Stomach (tissue), 9 donors: ENCODE results near the gene PKIG. TPM values are rescaled to one million over a fixed set of nuclear protein-coding genes. Genes with fewer than 3 reads are reported as not detected.

Experiments used
- DNase-seq, 2 donors: peaks; one replicate each; pipeline versions ENCODE4 v3.0.0 to v3.0.0-alpha.2; 2013 to 2019
- H3K27ac ChIP-seq, 5 donors: fragments of 200-600 bp in 4 of 5; sonication (generic) in 4 of 5; one replicate each; pipeline ENCODE4 v1.5.1; 2013 to 2019; ENCODE audit warnings: mild to moderate bottlenecking in 1 of 5, moderate library complexity in 1 of 5
- H3K27me3 ChIP-seq, 3 donors: fragments of 200-600 bp; sonication (generic); one replicate each; pipeline ENCODE4 v1.5.1; 2017 to 2019; ENCODE audit warnings: mixed run types in 1 of 3
- H3K36me3 ChIP-seq, 4 donors: fragments of 200-600 bp; sonication (generic); 1 replicate in 3 of 4; 2 replicates in 1 of 4; pipeline ENCODE4 v1.5.1; 2016 to 2019
- H3K4me1 ChIP-seq, 4 donors: fragments of 200-600 bp; sonication (generic); one replicate each; pipeline ENCODE4 v1.5.1; 2016 to 2019
- H3K4me3 ChIP-seq, 4 donors: fragments of 200-600 bp; sonication (generic) in 3 of 4; one replicate each; pipeline ENCODE4 v1.5.1; 2016 to 2019; ENCODE audit warnings: mild to moderate bottlenecking in 1 of 4
- H3K9me3 ChIP-seq, 4 donors: fragments of 200-600 bp; sonication (generic); one replicate each; pipeline ENCODE4 v1.5.1; 2016 to 2019
- EP300 ChIP-seq: sonication (generic); formaldehyde crosslinking; IDR thresholded peaks from one replicate; pipeline ENCODE4 v1.6.1; 2017; ENCODE audit warnings: antibody characterized with exemption
- POLR2A ChIP-seq, 4 donors: fragments of 450-650 bp; IDR thresholded peaks; one replicate each; pipeline ENCODE4 v1.6.1; 2016; ENCODE audit warnings: antibody characterized with exemption in 4 of 4, control low read depth in 2 of 4, mild to moderate bottlenecking in 1 of 4, moderate library complexity in 1 of 4
- POLR2AphosphoS5 ChIP-seq, 3 donors: sonication (generic); formaldehyde crosslinking; IDR thresholded peaks; one replicate each; pipeline ENCODE4 v1.6.1; 2016; ENCODE audit warnings: antibody characterized with exemption in 3 of 3
- WGBS, 5 donors: extraction: QIAGEN DNeasy Blood & Tissue Kit in 3 of 5; methylation state at CpG; one replicate each; pipeline versions ENCODE4 v1.1.5 to v1.1.7; 2013 to 2018; 5-methylcytosine and 5-hydroxymethylcytosine counted together
- intact Hi-C: fragments of 100-400 bp; cut with DNase I; formaldehyde crosslinking; loops from one replicate; pipeline ENCODE4 v1.15.1; 2023; ENCODE audit warnings: low total_unique reads
- polyA plus RNA-seq, 3 donors: library from polyadenylated mRNA; stranded (reverse); fragments of 200-250 nt; gene quantifications; one replicate each; pipeline ENCODE4 v1.2.3, GENCODE V29; 2013
- total RNA-seq, 5 donors: library from RNA; depleted of rRNA; stranded (reverse); fragments of >200 nt; gene quantifications; one replicate each; pipeline versions ENCODE4 v1.1.0 to v1.2.3, GENCODE V29; 2014 to 2016
- TF ChIP-seq, protein P1 (sequence below), 7 experiments: fragments of 450-650 bp in 4 of 7; fragments of 200-600 bp in 3 of 7; sonication (generic) in 3 of 7; IDR thresholded peaks; one replicate each; pipeline ENCODE4 v1.5.1; 2016 to 2019; ENCODE audit warnings: antibody characterized with exemption in 7 of 7, control low read depth in 2 of 7, mild to moderate bottlenecking in 1 of 7
- donor health status: healthy with polysubstance abuse.
- donor health status: Bipolar disorder and iron deficiency.
- donor health status: healthy.

The PKIG gene
- total and polyA plus RNA-seq, 8 donors = 17.4 to 124 (median 56.4) TPM

DNA sequence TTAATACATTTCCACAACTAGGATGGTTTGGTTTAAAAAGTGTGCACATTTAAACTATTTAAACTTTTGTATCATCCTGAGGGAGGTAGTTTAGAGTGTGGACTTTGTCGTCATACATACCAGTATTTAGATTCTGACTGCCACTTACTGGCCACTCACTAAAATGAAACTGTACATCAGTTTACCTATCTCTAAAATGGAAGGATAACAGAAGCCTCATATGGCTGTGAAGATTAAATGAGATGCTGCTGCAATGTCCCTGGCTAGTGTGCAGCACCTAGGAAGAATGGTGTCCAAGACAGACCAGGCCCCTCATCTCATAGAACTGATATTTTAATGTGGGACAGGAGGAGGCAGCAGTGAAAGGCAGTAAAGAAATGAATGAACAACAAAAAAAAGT, 12.0 kb upstream of the PKIG start:
- WGBS, 5 donors = 92 to 100% (median 95%) methylated on average over 1 of the region's 1 CpG
- H3K36me3 ChIP-seq = no peaks in the 10 kb centered on the region

DNA sequence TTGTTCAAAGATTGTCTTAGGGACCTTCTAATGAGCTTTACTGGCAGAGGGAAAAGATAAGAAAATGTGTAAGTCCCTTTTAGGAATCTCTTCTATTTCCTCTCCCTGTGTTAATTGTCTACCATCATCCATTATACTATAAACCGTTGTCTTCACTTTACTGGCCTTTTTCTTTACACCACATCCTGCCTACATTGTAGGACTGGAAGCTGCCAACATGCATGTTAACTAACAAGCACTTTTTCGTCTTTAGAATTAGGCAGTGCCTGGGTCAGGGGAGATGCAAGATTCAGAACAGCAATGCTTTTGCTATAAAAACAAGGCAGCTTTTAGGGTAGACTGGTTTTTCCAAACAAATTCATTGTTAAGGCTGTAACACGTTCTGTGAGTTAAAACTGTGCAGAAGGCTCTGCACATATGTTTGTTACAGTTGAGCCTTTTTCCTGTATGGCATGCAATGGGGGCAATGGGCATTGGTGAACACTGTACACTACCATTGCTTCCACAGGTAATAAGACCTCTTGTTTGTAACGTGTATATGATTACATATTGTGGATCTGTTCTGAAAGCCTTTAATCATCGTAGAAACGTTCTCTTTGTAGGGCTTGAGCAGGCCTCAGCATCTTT, 10.9 kb upstream of the PKIG start:
- H3K36me3 ChIP-seq = no peaks in the 10 kb centered on the region
- peak overlapping the region in 4 of 5 donors; percentile 71 to 83 (median 77) for H3K27ac ChIP-seq
- 65 to 73% (median 69%) methylated on average over 6 of the region's 6 CpGs for WGBS, 5 donors
- peaks cover 0 to 58% (median 16%) of the 10 kb centered on the region in 4 donors for H3K4me1 ChIP-seq
- no peak overlapping the region for H3K4me3 ChIP-seq
- TF ChIP-seq, protein P1, sequence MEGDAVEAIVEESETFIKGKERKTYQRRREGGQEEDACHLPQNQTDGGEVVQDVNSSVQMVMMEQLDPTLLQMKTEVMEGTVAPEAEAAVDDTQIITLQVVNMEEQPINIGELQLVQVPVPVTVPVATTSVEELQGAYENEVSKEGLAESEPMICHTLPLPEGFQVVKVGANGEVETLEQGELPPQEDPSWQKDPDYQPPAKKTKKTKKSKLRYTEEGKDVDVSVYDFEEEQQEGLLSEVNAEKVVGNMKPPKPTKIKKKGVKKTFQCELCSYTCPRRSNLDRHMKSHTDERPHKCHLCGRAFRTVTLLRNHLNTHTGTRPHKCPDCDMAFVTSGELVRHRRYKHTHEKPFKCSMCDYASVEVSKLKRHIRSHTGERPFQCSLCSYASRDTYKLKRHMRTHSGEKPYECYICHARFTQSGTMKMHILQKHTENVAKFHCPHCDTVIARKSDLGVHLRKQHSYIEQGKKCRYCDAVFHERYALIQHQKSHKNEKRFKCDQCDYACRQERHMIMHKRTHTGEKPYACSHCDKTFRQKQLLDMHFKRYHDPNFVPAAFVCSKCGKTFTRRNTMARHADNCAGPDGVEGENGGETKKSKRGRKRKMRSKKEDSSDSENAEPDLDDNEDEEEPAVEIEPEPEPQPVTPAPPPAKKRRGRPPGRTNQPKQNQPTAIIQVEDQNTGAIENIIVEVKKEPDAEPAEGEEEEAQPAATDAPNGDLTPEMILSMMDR (IDR thresholded peaks at IDR 0.05) = no peak
- TF ChIP-seq EP300 = no peak
- TF ChIP-seq POLR2A (IDR thresholded peaks at IDR 0.05) = no peak
- no peak for TF ChIP-seq POLR2AphosphoS5 (IDR thresholded peaks at IDR 0.05)
- H3K9me3 ChIP-seq = no peaks in the 10 kb centered on the region
- intact Hi-C loops = no loop called here
- H3K27me3 ChIP-seq = no peaks in the 10 kb centered on the region
- no peak for DNase-seq

More for the DNA sequence above, 12.0 kb upstream of the PKIG start:
- Histone ChIP-seq H3K4me1 (peaks cover 0 to 47% (median 12%) of the 10 kb centered on the region in 4 donors), H3K4me3 (no peak overlapping the region), H3K27ac (no peak overlapping the region), H3K9me3 (no peaks in the 10 kb centered on the region), H3K27me3 (no peaks in the 10 kb centered on the region)
- intact Hi-C loops = no loop called here
- TF ChIP-seq, protein P1 (IDR thresholded peaks at IDR 0.05) = no peak
- TF ChIP-seq POLR2A (IDR thresholded peaks at IDR 0.05) (no peak), EP300 (no peak), POLR2AphosphoS5 (IDR thresholded peaks at IDR 0.05) (no peak)
- no peak for DNase-seq

DNA sequence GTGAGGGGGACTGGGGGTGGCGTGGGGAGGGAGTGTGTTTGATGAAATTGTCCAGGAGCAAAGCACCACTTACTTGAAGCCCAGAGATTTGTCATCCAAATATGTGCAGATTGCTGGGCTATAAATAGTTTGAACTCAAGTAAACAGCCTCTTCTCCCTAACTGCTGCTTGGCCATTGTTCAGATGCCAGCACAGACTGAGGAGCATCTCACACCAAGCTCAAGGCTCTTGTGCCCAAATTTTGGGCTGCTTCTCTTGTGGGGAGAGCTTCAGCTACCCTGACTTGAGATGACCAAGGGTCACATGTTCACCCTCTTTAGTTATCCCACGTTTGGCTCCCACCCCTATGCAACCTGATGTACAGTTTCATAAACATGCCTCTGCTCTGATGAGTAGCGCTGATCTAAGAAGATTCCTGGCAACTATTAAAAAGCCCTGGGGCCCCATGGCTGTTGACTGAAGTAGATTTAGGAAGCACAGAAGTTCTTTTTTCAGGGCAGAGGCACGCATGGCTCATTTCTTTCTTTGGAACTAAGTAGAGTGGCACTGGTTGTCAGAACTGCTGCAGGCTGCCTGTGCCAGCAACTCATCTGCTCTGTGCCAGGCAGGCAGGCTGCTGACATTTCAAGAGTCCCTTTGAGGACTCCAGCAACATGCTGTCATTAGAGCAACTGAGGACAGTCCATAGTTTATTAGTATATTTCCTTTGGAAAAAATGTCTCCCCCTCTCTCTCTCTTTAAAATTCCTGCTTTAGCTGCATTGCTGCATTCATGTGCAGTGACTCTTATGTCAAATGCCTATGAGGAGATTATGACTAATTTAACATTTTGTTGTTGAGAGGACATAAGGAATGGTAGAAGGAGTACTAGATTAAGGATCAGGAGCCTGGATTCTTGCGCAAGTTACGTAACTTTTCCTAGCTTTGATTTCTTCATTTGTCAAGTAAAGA, 9.6 kb upstream of the PKIG start:
- DNase-seq = peak in 1 of 2 donors; percentile 71
- H3K36me3 ChIP-seq = no peaks in the 10 kb centered on the region
- no peaks in the 10 kb centered on the region for H3K27me3 ChIP-seq
- H3K9me3 ChIP-seq = no peaks in the 10 kb centered on the region
- TF ChIP-seq, protein P1 (IDR thresholded peaks at IDR 0.05) = no peak
- TF ChIP-seq POLR2AphosphoS5 (IDR thresholded peaks at IDR 0.05) = peak; percentile 1 to 50 (median 12)
- no peak for TF ChIP-seq EP300
- WGBS, 5 donors = 44 to 62% (median 48%) methylated on average over 6 of the region's 6 CpGs
- intact Hi-C loops = no loop called here
- H3K4me1 ChIP-seq = peaks cover 0 to 54% (median 22%) of the 10 kb centered on the region in 4 donors
- H3K4me3 ChIP-seq = no peak overlapping the region
- H3K27ac ChIP-seq = peak overlapping the region; percentile 71 to 83 (median 79)

DNA sequence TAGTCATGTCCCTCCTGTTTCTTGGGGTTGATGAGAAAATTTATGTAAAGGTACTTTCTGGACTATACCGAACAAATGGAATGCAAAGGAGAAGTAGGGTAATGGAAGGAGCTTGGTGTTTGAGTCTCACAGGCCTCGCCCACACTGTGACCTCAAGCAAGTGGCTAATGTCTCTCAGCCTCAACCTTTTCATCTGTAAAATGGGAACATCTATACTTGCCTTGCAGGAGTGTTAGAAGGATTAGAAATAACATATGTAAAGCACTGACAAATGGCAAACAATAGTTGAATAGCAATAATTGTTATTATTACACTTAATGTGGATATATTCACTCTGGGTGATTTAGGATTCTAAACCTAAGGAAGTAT, 8.9 kb upstream of the PKIG start:
- TF ChIP-seq POLR2AphosphoS5 (IDR thresholded peaks at IDR 0.05) (no peak), POLR2A (IDR thresholded peaks at IDR 0.05) (no peak), EP300 (no peak)
- TF ChIP-seq, protein P1 (IDR thresholded peaks at IDR 0.05) = no peak
- 82 to 97% (median 88%) methylated on average over 2 of the region's 2 CpGs for WGBS, 5 donors
- Histone ChIP-seq H3K9me3 (no peaks in the 10 kb centered on the region), H3K4me3 (no peak overlapping the region), H3K27me3 (no peaks in the 10 kb centered on the region), H3K4me1 (peaks cover 0 to 54% (median 22%) of the 10 kb centered on the region in 4 donors), H3K27ac (peak overlapping the region in 4 of 5 donors; percentile 71 to 83 (median 77)), H3K36me3 (no peaks in the 10 kb centered on the region)
- intact Hi-C loops = no loop called here
- DNase-seq = no peak
